ENCODE measurements around the gene LMAN2L. TPM values are rescaled to one million over a fixed set of nuclear protein-coding genes. Genes with fewer than 3 reads are reported as not detected.

LMAN2L gene
- total and polyA plus RNA-seq, 2 of the 8 experiments (the other 6 are each of a cell fraction or from before 2014, with no cell fraction given) = 14.3 to 17.6 TPM

DNA sequence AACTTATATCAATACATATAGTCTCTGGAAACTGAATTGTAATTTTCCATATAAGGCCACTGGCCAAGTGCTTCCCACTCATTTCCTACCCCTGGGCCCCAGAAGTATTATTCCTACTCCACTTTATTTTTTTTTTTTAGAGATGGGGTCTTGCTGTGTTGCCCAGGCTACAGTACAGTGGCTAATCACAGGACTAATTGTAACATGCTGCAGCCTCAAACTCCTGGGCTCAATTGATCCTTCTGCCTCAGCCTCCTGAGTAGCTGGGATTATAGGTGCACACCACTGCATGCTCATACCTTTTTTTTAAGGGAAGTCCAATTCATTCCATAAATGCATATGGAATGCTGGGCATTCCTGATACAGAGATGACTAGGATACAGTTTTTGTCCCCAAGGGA is 14.5 kb upstream of the LMAN2L start (continued):
- TF ChIP-seq, protein P1, sequence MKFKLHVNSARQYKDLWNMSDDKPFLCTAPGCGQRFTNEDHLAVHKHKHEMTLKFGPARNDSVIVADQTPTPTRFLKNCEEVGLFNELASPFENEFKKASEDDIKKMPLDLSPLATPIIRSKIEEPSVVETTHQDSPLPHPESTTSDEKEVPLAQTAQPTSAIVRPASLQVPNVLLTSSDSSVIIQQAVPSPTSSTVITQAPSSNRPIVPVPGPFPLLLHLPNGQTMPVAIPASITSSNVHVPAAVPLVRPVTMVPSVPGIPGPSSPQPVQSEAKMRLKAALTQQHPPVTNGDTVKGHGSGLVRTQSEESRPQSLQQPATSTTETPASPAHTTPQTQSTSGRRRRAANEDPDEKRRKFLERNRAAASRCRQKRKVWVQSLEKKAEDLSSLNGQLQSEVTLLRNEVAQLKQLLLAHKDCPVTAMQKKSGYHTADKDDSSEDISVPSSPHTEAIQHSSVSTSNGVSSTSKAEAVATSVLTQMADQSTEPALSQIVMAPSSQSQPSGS (IDR thresholded peaks at IDR 0.05; ENCODE audit: low read length) = no peak
- no peak for TF ChIP-seq RBBP5 (IDR thresholded peaks at IDR 0.05; ENCODE audit: borderline replicate concordance, low read depth, low read length)

All from H1 (cell line).